HEK293 (cell line): ENCODE measurements around the gene KCNAB1.
"Not testable (repeated sequence)": the region's sequence is repeated elsewhere in the genome, so short reads cannot be mapped to it uniquely, and the experiment has no call there.

Experiments used
- CTCF ChIA-PET: fragments of 350-600 bp; formaldehyde crosslinking; extraction: SDS; loops from one replicate; lab custom pipeline; 2021; ENCODE audit warnings: antibody characterized with exemption; lab: Yijun Ruan, JAX
- POLR2A ChIA-PET: fragments of 300-600 bp; formaldehyde crosslinking; extraction: SDS; loops from one replicate; lab custom pipeline; 2020; ENCODE audit warnings: antibody characterized with exemption, inconsistent platforms; lab: Yijun Ruan, JAX
- H3K27ac ChIP-seq: fragments of 200-500 bp; sonication (Bioruptor generic); 2 replicates; pipeline ENCODE4 v1.5.1; 2014; ENCODE audit warnings: low read depth, low read length, control low read depth, inconsistent platforms; ENCODE audit errors: extremely low read depth
- H3K36me3 ChIP-seq, 2 experiments: fragments of 200-500 bp in 1 of 2; sonication (Bioruptor generic) in 1 of 2; 1 replicate in 1 of 2; 2 replicates in 1 of 2; pipeline ENCODE4 v1.5.1; 2014 to 2017; ENCODE audit warnings: inconsistent platforms in 2 of 2, low read length in 2 of 2; ENCODE audit not compliant: control insufficient read depth in 2 of 2, insufficient read depth in 1 of 2
- H3K4me1 ChIP-seq: fragments of 200-500 bp; sonication (Bioruptor generic); 2 replicates; pipeline ENCODE4 v1.5.1; 2014; ENCODE audit warnings: mild to moderate bottlenecking, low read length, inconsistent platforms; ENCODE audit not compliant: control insufficient read depth, insufficient read depth
- H3K4me3 ChIP-seq: 2 replicates; pipeline ENCODE4 v1.5.1; 2011; ENCODE audit warnings: low read depth, mild to moderate bottlenecking, control low read depth, low read length, moderate library complexity
- H3K9me3 ChIP-seq: fragments of 200-500 bp; sonication (Bioruptor generic); 2 replicates; pipeline ENCODE4 v1.5.1; 2014; ENCODE audit warnings: low read depth, low read length, inconsistent platforms; ENCODE audit not compliant: control insufficient read depth, insufficient read depth
- BCL11A ChIP-seq: fragments of 450-650 bp; formaldehyde crosslinking; IDR thresholded peaks from 2 replicates; pipeline ENCODE4 v1.5.1; 2016; ENCODE audit warnings: low read depth, missing biosample characterization, missing genetic modification characterization
- GLIS1 ChIP-seq: fragments of 450-650 bp; formaldehyde crosslinking; IDR thresholded peaks from 2 replicates; pipeline ENCODE4 v1.5.1; 2016; ENCODE audit warnings: missing biosample characterization, missing genetic modification characterization
- KLF7 ChIP-seq: fragments of 450-650 bp; formaldehyde crosslinking; IDR thresholded peaks from 2 replicates; pipeline ENCODE4 v1.5.1; 2016; ENCODE audit warnings: missing biosample characterization, missing genetic modification characterization, borderline replicate concordance
- WT1 ChIP-seq: fragments of 450-650 bp; formaldehyde crosslinking; IDR thresholded peaks from 2 replicates; pipeline ENCODE4 v1.5.1; 2016; ENCODE audit warnings: missing biosample characterization, missing genetic modification characterization
- ZBTB6 ChIP-seq: fragments of 450-650 bp; formaldehyde crosslinking; IDR thresholded peaks from 2 replicates; pipeline ENCODE4 v1.5.1; 2017; ENCODE audit warnings: missing biosample characterization, missing genetic modification characterization
- ZNF280C ChIP-seq: fragments of 450-650 bp; formaldehyde crosslinking; IDR thresholded peaks from 2 replicates; pipeline ENCODE4 v1.5.1; 2016; ENCODE audit warnings: missing biosample characterization, missing genetic modification characterization
- ZNF48 ChIP-seq: fragments of 450-650 bp; formaldehyde crosslinking; IDR thresholded peaks from 2 replicates; pipeline ENCODE4 v1.5.1; 2016; ENCODE audit warnings: missing biosample characterization, missing genetic modification characterization
- ZNF518A ChIP-seq: fragments of 450-650 bp; formaldehyde crosslinking; conservative IDR thresholded peaks from 2 replicates; pipeline ENCODE4 v1.5.1; 2016; ENCODE audit warnings: low read depth, missing biosample characterization, missing genetic modification characterization
- ZNF530 ChIP-seq: fragments of 450-650 bp; formaldehyde crosslinking; IDR thresholded peaks from 2 replicates; pipeline ENCODE4 v1.5.1; 2016; ENCODE audit warnings: low read depth, missing biosample characterization, missing genetic modification characterization
- ZNF580 ChIP-seq: fragments of 450-650 bp; formaldehyde crosslinking; IDR thresholded peaks from 2 replicates; pipeline ENCODE4 v1.5.1; 2016; ENCODE audit warnings: missing biosample characterization, missing genetic modification characterization
- ZNF624 ChIP-seq: fragments of 450-650 bp; formaldehyde crosslinking; IDR thresholded peaks from 2 replicates; pipeline ENCODE4 v1.5.1; 2017; ENCODE audit warnings: missing biosample characterization, missing genetic modification characterization
- ZNF629 ChIP-seq: fragments of 450-650 bp; formaldehyde crosslinking; IDR thresholded peaks from 2 replicates; pipeline ENCODE4 v1.5.1; 2017; ENCODE audit warnings: missing biosample characterization, missing genetic modification characterization
- ZNF701 ChIP-seq: fragments of 450-650 bp; formaldehyde crosslinking; IDR thresholded peaks from 2 replicates; pipeline ENCODE4 v1.5.1; 2016; ENCODE audit warnings: missing biosample characterization, missing genetic modification characterization
- ZNF830 ChIP-seq: fragments of 450-650 bp; IDR thresholded peaks from 2 replicates; pipeline ENCODE4 v1.5.0; 2018; ENCODE audit warnings: missing biosample characterization, missing genetic modification characterization, low read depth, mild to moderate bottlenecking, moderate library complexity

The KCNAB1 gene

GRCh38 chr3:156133076-156133475 is 12.7 kb downstream of the KCNAB1 start:
- H3K27ac ChIP-seq, result no peak overlapping the region
- CTCF ChIA-PET, result interaction anchor here (0.7 to 1.1 kb wide), 2 partner anchors 132 to 1004 kb away, joined by 3 to 4 read pairs; no protein-coding TSS in a partner anchor
- TF ChIP-seq ZNF518A (tag by site-specific recombination) (no peak), ZNF580 (tag by site-specific recombination) (no peak), ZNF530 (tag by site-specific recombination) (no peak), ZNF48 (tag by site-specific recombination) (no peak), WT1 (tag by site-specific recombination) (no peak), ZNF624 (no peak), GLIS1 (tag by site-specific recombination) (no peak), ZNF701 (no peak), ZNF830 (tag by site-specific recombination) (no peak), KLF7 (no peak), ZNF280C (no peak)
- TF ChIP-seq, all 188 proteins: peak for 0
- no peaks in the 10 kb centered on the region for H3K9me3 ChIP-seq
- H3K36me3 ChIP-seq, result no peaks in the 10 kb centered on the region
- H3K4me3 ChIP-seq, result no peak overlapping the region
- H3K4me1 ChIP-seq, result no peaks in the 10 kb centered on the region
- POLR2A ChIA-PET, result no interaction called here

- no peaks in the 10 kb centered on the region for H3K4me1 ChIP-seq
- TF ChIP-seq ZBTB6 (0 out of 2 replicates have a peak, but pooled peaks have one; percentile 76), ZNF629 (tag by site-specific recombination) (peak; percentile 41; the same call in 1 of the 2 replicates), BCL11A (tag by site-specific recombination) (no peak)
- no peak overlapping the region for H3K27ac ChIP-seq
- no peak overlapping the region for H3K4me3 ChIP-seq
- ChIA-PET POLR2A (no interaction called here), CTCF (interaction anchor here (0.5 to 2.7 kb wide), 8 partner anchors 12 to 706 kb away, joined by 3 to 11 read pairs (median 4); no protein-coding TSS in a partner anchor)
- no peaks in the 10 kb centered on the region for H3K36me3 ChIP-seq
- no peaks in the 10 kb centered on the region for H3K9me3 ChIP-seq
Observed at GRCh38 chr3:156135921-156136638, 15.7 kb downstream of the KCNAB1 start.

- POLR2A ChIA-PET, H3K27ac ChIP-seq, H3K4me3 ChIP-seq, H3K36me3 ChIP-seq, H3K4me1 ChIP-seq, H3K9me3 ChIP-seq: not testable (repeated sequence)
- CTCF ChIA-PET, result interaction anchor here (0.6 to 2.7 kb wide), 3 partner anchors 12 to 536 kb away, joined by 3 to 11 read pairs (median 4); no protein-coding TSS in a partner anchor
Observed at GRCh38 chr3:156137397-156137796, 17.0 kb downstream of the KCNAB1 start.
